Neutrophil (primary cell): ENCODE results near the gene FFAR3.

Source experiments
- H3K27ac ChIP-seq: fragments of 200-600 bp; sonication (generic); 2 replicates; pipeline ENCODE4 v1.5.1; 2016; ENCODE audit warnings: mild to moderate bottlenecking, moderate library complexity
- H3K27me3 ChIP-seq: fragments of 200-600 bp; sonication (generic); 2 replicates; pipeline ENCODE4 v1.6.0; 2016; ENCODE audit warnings: mild to moderate bottlenecking
- H3K36me3 ChIP-seq: fragments of 200-600 bp; sonication (generic); 2 replicates; pipeline ENCODE4 v1.5.1; 2017
- H3K4me1 ChIP-seq, 2 experiments: fragments of 200-600 bp in 1 of 2; sonication (generic) in 1 of 2; 1 replicate in 1 of 2; 2 replicates in 1 of 2; pipeline versions ENCODE4 v1.5.1 to v1.6.1; 2013 to 2016; ENCODE audit warnings: low read depth in 1 of 2, low read length in 1 of 2, mild to moderate bottlenecking in 1 of 2, moderate library complexity in 1 of 2; ENCODE audit not compliant: control insufficient read depth in 1 of 2, insufficient read depth in 1 of 2
- H3K4me3 ChIP-seq, 2 experiments: fragments of 200-600 bp in 1 of 2; sonication (generic) in 1 of 2; 1 replicate in 1 of 2; 2 replicates in 1 of 2; pipeline ENCODE4 v1.5.1; 2013 to 2016; ENCODE audit warnings: low read depth in 1 of 2, low read length in 1 of 2, mild to moderate bottlenecking in 1 of 2, moderate library complexity in 1 of 2
- H3K9me3 ChIP-seq: fragments of 200-600 bp; sonication (generic); 2 replicates; pipeline ENCODE4 v1.5.1; 2016
- TF ChIP-seq, protein P1 (sequence below): fragments of 200-600 bp; sonication (generic); IDR thresholded peaks from 2 replicates; pipeline ENCODE4 v1.5.1; 2016; ENCODE audit warnings: antibody characterized with exemption

Gene FFAR3

DNA sequence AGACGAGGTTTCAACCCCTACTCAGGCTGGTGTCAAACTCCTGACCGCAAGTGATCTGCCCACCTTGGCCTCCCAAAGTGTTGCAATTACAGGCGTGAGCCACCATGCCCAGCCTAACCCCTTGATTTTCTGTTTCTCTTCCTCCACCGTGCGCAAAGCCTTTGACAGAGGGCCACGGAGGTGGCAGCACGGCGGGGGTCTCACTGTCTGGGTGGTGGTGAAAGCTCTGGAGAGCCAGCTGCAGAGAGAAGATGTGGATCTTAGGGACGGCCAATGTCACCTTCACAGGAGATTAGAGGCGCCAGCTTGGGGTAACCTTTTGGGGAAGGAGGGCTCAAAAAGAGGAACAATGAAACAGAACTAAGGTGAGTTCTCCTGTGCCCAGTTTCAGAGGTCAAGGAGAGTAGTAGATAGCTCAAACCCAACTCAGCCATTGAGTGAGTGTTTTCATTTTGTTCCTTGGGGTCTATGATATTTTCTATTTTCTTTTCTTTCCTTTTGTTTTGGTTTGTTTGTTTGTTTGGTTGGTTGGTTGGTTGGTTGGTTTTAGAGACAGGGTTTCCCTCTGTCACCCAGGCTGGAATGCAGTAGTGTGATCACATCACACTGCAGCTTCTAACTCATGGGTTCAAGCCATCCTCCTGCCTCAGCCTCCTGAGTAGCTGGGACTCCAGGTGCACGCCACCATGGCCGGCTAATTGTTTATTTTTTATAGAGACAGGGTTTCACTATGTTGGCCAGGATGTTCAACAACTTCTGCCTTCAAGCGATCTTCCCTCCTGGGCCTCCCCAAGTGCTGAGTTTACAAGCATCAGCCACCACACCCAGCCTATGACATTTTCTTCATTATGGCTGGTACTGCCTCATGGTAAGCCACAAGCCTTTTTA lies 50.3 kb downstream of the FFAR3 start:
- TF ChIP-seq, protein P1, sequence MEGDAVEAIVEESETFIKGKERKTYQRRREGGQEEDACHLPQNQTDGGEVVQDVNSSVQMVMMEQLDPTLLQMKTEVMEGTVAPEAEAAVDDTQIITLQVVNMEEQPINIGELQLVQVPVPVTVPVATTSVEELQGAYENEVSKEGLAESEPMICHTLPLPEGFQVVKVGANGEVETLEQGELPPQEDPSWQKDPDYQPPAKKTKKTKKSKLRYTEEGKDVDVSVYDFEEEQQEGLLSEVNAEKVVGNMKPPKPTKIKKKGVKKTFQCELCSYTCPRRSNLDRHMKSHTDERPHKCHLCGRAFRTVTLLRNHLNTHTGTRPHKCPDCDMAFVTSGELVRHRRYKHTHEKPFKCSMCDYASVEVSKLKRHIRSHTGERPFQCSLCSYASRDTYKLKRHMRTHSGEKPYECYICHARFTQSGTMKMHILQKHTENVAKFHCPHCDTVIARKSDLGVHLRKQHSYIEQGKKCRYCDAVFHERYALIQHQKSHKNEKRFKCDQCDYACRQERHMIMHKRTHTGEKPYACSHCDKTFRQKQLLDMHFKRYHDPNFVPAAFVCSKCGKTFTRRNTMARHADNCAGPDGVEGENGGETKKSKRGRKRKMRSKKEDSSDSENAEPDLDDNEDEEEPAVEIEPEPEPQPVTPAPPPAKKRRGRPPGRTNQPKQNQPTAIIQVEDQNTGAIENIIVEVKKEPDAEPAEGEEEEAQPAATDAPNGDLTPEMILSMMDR, result no peak

DNA sequence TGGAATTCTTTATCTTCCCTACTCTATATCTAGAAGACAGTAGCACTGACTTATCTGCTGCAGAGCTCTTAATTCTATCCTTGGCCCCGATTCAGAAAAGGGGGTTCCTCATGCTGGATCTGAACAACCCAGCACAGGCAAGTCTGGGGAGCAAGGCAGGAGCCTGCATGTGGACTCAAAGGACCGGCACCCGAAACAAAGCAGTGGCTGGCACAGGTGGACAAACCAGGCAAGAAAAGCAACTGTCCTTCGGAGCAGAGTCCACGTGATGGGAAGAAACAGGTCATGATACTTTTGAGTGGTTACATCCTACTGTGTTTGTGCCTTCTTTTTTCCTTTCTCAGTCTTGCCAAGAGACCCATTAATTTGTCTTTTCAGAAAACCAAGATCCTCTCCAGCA lies 50.9 kb downstream of the FFAR3 start:
- Histone ChIP-seq H3K36me3 (no peaks in the 10 kb centered on the region), H3K4me1 (peaks cover 9 to 10% of the 10 kb centered on the region in 2 experiments), H3K9me3 (no peaks in the 10 kb centered on the region), H3K27me3 (peaks cover 33% of the 10 kb centered on the region), H3K4me3 (no peak overlapping the region), H3K27ac (no peak overlapping the region)
- TF ChIP-seq, protein P1, result no peak

More for the DNA sequence above, 50.3 kb downstream of the FFAR3 start:
- Histone ChIP-seq H3K36me3 (no peaks in the 10 kb centered on the region), H3K4me3 (no peak overlapping the region), H3K9me3 (no peaks in the 10 kb centered on the region), H3K4me1 (peaks cover 9 to 10% of the 10 kb centered on the region in 2 experiments), H3K27ac (peak overlapping the region; percentile 37), H3K27me3 (peaks cover 27% of the 10 kb centered on the region)
